Measurements from ENCODE around the gene TYW1.
"Not testable (repeated sequence)": the region's sequence is repeated elsewhere in the genome, so short reads cannot be mapped to it uniquely, and the experiment has no call there.

Gene TYW1

DNA sequence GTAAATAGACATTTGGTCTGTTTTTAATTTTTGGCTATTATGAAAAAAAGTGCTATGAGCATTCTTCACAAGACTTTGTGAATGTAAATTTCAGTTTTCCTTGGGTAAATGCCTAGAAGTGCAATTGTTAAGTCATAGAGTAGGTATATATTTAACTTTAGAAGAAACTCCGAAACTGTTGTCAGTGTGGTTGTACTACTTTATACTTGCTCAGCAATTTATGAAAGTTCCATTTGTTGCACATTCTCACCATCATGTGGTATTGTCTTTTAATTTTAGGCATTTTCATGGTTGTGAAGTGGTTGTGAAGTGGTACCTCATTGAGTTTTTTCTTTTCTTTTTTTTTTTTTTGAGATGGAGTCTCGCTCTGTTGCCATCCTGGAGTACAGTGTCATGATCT is 60.0 kb downstream of the TYW1 start:
- Histone ChIP-seq H3K23ac (ENCODE audit: low read length) (no peak overlapping the region), H3K27ac (ENCODE audit: low read depth, low read length) (no peak overlapping the region), H3K9me3 (ENCODE audit: insufficient read depth, low read depth, low read length) (no peaks in the 10 kb centered on the region), H3K18ac (ENCODE audit: low read length) (no peak overlapping the region), H3K27me3 (ENCODE audit: insufficient read depth, low read length) (no peaks in the 10 kb centered on the region), H3K4me3 (ENCODE audit: low read depth, low read length) (no peak overlapping the region), H3K79me1 (ENCODE audit: low read length) (no peaks in the 10 kb centered on the region), H2BK120ac (ENCODE audit: insufficient read depth, low read length, poor library complexity) (no peak overlapping the region), H3K36me3 (ENCODE audit: control insufficient read depth in 1 of 2, insufficient read depth in 2 of 2, low read length in 2 of 2) (peaks cover 0 to 2% of the 10 kb centered on the region in 2 experiments), H4K8ac (ENCODE audit: low read depth, low read length) (no peak overlapping the region), H4K91ac (ENCODE audit: low read depth, low read length) (no peak overlapping the region), H3K79me2 (ENCODE audit: control insufficient read depth, insufficient read depth, low read length, poor library complexity) (no peaks in the 10 kb centered on the region), H2BK5ac (ENCODE audit: low read depth, low read length, poor library complexity) (no peak overlapping the region), H3K4me1 (ENCODE audit: control insufficient read depth in 1 of 2, insufficient read depth in 2 of 2, low read length in 2 of 2) (no peaks in the 10 kb centered on the region), H2AK5ac (ENCODE audit: low read length) (no peak overlapping the region), H3K14ac (ENCODE audit: low read length) (no peak overlapping the region), H3K9ac (ENCODE audit: low read length) (no peak overlapping the region), H2BK12ac (ENCODE audit: low read length) (no peak overlapping the region), H2AFZ (ENCODE audit: insufficient read depth, low read length, poor library complexity) (no peak overlapping the region), H4K12ac (ENCODE audit: low read depth, low read length) (no peak overlapping the region), H3K4me2 (ENCODE audit: low read length) (no peak overlapping the region), H3K4ac (ENCODE audit: low read depth, low read length) (no peak overlapping the region)
- DNase-seq, result no peak
- no CpG with 5 or more reads among the region's 2 CpGs for WGBS (ENCODE audit: extremely low coverage, insufficient coverage, insufficient read length)

DNA sequence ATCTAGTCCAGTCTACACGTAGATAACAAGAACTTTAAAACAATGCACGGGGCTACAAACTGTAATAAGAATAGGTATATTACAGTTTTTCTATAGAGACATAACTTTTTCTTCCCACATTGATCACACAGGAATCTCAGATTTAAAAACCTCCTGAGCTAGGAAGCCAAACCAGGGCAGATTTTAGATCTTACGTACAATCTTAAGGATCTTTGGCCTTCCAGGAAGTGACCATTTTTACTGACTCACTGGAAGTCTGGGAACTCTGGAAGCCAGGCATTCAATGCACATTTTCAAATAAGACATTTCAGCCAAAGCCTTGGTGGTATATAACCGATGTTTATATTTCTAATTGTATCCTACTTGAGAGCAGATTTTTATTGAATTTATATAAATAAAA is 64.7 kb downstream of the TYW1 start:
- H3K14ac ChIP-seq (ENCODE audit: low read length); H2BK12ac ChIP-seq (ENCODE audit: low read length): not testable (repeated sequence)

DNA sequence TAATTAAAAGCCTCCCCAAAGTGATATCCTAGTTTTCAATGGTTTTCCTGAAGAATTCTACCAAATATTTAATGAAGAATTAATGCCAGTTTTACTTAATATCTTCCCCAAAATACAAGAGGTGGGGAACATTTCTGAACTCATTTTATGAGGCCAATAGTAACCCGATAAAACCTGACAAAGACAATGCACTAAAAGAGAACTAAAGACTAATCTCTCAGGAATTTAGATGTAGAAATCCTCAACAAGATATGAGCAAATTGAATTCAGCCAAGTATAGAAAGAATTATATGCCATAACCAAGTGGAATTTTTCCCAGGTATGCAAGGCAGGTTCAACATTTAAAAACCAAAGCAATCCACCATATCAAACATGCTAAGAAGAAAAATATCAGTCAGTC is 66.2 kb downstream of the TYW1 start:
- not testable (repeated sequence) for H2BK12ac ChIP-seq (ENCODE audit: low read length); H3K9ac ChIP-seq (ENCODE audit: low read length); H3K36me3 ChIP-seq (ENCODE audit: control insufficient read depth in 1 of 2, insufficient read depth in 2 of 2, low read length in 2 of 2); H3K4me3 ChIP-seq (ENCODE audit: low read depth, low read length); H3K27me3 ChIP-seq (ENCODE audit: insufficient read depth, low read length); H3K4me2 ChIP-seq (ENCODE audit: low read length); H3K79me1 ChIP-seq (ENCODE audit: low read length); H2AFZ ChIP-seq (ENCODE audit: insufficient read depth, low read length, poor library complexity); H3K18ac ChIP-seq (ENCODE audit: low read length); H2BK120ac ChIP-seq (ENCODE audit: insufficient read depth, low read length, poor library complexity); H2BK5ac ChIP-seq (ENCODE audit: low read depth, low read length, poor library complexity); H4K91ac ChIP-seq (ENCODE audit: low read depth, low read length); H3K23ac ChIP-seq (ENCODE audit: low read length); H4K12ac ChIP-seq (ENCODE audit: low read depth, low read length); H2AK5ac ChIP-seq (ENCODE audit: low read length); H3K9me3 ChIP-seq (ENCODE audit: insufficient read depth, low read depth, low read length); H3K4ac ChIP-seq (ENCODE audit: low read depth, low read length); H3K79me2 ChIP-seq (ENCODE audit: control insufficient read depth, insufficient read depth, low read length, poor library complexity); H4K8ac ChIP-seq (ENCODE audit: low read depth, low read length); H3K14ac ChIP-seq (ENCODE audit: low read length); H3K4me1 ChIP-seq (ENCODE audit: control insufficient read depth in 1 of 2, insufficient read depth in 2 of 2, low read length in 2 of 2); H3K27ac ChIP-seq (ENCODE audit: low read depth, low read length)
- peak in 1 of 2 donors; percentile 74 for DNase-seq
- WGBS (ENCODE audit: extremely low coverage, insufficient coverage, insufficient read length), result no CpG with 5 or more reads among the region's 1 CpG

More for the DNA sequence above, 64.7 kb downstream of the TYW1 start:
- not testable (repeated sequence) for H3K27me3 ChIP-seq (ENCODE audit: insufficient read depth, low read length); H3K18ac ChIP-seq (ENCODE audit: low read length); H2AK5ac ChIP-seq (ENCODE audit: low read length); H3K4me2 ChIP-seq (ENCODE audit: low read length); H2BK120ac ChIP-seq (ENCODE audit: insufficient read depth, low read length, poor library complexity); H2AFZ ChIP-seq (ENCODE audit: insufficient read depth, low read length, poor library complexity); H3K27ac ChIP-seq (ENCODE audit: low read depth, low read length); H3K79me1 ChIP-seq (ENCODE audit: low read length); H4K8ac ChIP-seq (ENCODE audit: low read depth, low read length); H3K36me3 ChIP-seq (ENCODE audit: control insufficient read depth in 1 of 2, insufficient read depth in 2 of 2, low read length in 2 of 2); H4K91ac ChIP-seq (ENCODE audit: low read depth, low read length); H3K4me3 ChIP-seq (ENCODE audit: low read depth, low read length); H4K12ac ChIP-seq (ENCODE audit: low read depth, low read length); H3K9ac ChIP-seq (ENCODE audit: low read length); H3K4me1 ChIP-seq (ENCODE audit: control insufficient read depth in 1 of 2, insufficient read depth in 2 of 2, low read length in 2 of 2); H3K4ac ChIP-seq (ENCODE audit: low read depth, low read length); H3K79me2 ChIP-seq (ENCODE audit: control insufficient read depth, insufficient read depth, low read length, poor library complexity); H3K23ac ChIP-seq (ENCODE audit: low read length); H3K9me3 ChIP-seq (ENCODE audit: insufficient read depth, low read depth, low read length); H2BK5ac ChIP-seq (ENCODE audit: low read depth, low read length, poor library complexity)
- DNase-seq, result peak; percentile 10 to 64
- no CpG with 5 or more reads among the region's 4 CpGs for WGBS (ENCODE audit: extremely low coverage, insufficient coverage, insufficient read length)

DNA sequence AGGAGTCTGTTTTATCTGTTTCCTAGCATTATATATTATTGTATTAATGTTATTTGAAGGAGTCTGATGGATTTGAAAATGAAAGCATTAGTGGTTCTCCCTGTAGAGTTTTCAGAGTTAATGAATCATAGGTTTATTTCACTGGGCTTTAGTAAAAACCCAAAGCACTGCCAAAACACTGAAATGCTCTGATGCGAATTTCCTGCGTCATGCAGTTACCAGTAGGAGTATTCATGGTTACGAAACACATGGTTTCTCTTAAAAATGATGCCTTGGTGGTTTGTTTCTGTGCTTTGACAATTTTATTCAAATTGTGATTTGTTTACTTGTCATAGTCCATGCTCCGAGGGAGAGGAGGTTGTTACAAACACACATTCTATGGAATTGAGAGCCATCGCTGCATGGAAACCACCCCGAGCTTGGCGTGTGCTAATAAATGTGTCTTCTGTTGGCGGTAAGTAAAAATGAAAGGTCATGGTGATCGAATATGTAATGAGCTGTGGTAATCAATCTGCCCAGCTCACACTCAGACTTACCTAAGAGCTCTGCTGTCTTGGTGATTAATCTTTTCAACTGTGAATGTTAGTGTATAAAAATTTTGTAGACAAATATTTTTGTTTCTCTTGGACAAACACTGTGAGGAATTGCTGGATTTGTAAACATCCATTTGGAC is 70.5 kb downstream of the TYW1 start:
- H4K12ac ChIP-seq (ENCODE audit: low read depth, low read length); H3K4me3 ChIP-seq (ENCODE audit: low read depth, low read length); H3K18ac ChIP-seq (ENCODE audit: low read length); H3K36me3 ChIP-seq (ENCODE audit: control insufficient read depth in 1 of 2, insufficient read depth in 2 of 2, low read length in 2 of 2); H2AFZ ChIP-seq (ENCODE audit: insufficient read depth, low read length, poor library complexity); H3K14ac ChIP-seq (ENCODE audit: low read length); H3K27ac ChIP-seq (ENCODE audit: low read depth, low read length); H3K23ac ChIP-seq (ENCODE audit: low read length); H2BK120ac ChIP-seq (ENCODE audit: insufficient read depth, low read length, poor library complexity); H4K91ac ChIP-seq (ENCODE audit: low read depth, low read length); H3K27me3 ChIP-seq (ENCODE audit: insufficient read depth, low read length); DNase-seq; H3K9me3 ChIP-seq (ENCODE audit: insufficient read depth, low read depth, low read length); H2AK5ac ChIP-seq (ENCODE audit: low read length); H3K4me1 ChIP-seq (ENCODE audit: control insufficient read depth in 1 of 2, insufficient read depth in 2 of 2, low read length in 2 of 2); H3K79me1 ChIP-seq (ENCODE audit: low read length); H3K9ac ChIP-seq (ENCODE audit: low read length); H3K4me2 ChIP-seq (ENCODE audit: low read length); H3K79me2 ChIP-seq (ENCODE audit: control insufficient read depth, insufficient read depth, low read length, poor library complexity); H2BK5ac ChIP-seq (ENCODE audit: low read depth, low read length, poor library complexity); H3K4ac ChIP-seq (ENCODE audit: low read depth, low read length); H4K8ac ChIP-seq (ENCODE audit: low read depth, low read length); H2BK12ac ChIP-seq (ENCODE audit: low read length): not testable (repeated sequence)
- WGBS (ENCODE audit: extremely low coverage, insufficient coverage, insufficient read length), result no CpG with 5 or more reads among the region's 9 CpGs

Data from trophoblast cell (in vitro differentiated cells and primary cell).